A673 (cell line): ENCODE data around the gene SPACA4. TPM values are rescaled to one million over a fixed set of nuclear protein-coding genes. Genes with fewer than 3 reads are reported as not detected.

Experiments used
- BruUV-seq: library from RNA; stranded (reverse); fragments of 400-500 nt; replicated peaks from 2 replicates; lab custom pipeline; 2021; lab: Mats Ljungman, UMichigan
- CTCF ChIA-PET: fragments of 300-600 bp; sonication (Branson Sonifier 250); formaldehyde crosslinking; loops from one replicate; lab custom pipeline; 2022; ENCODE audit warnings: antibody characterized with exemption; lab: Charles Lee
- POLR2A ChIA-PET: fragments of 300-600 bp; sonication (Branson Sonifier 250); formaldehyde crosslinking; loops from one replicate; lab custom pipeline; 2022; ENCODE audit warnings: antibody characterized with exemption; ENCODE audit not compliant: low non-redundant PET; lab: Charles Lee
- DNase-seq: peaks from one replicate; pipeline ENCODE4 v3.0.0-alpha.2; 2015; ENCODE audit warnings: low spot score
- H3K27ac ChIP-seq: fragments of 200-600 bp; sonication (generic); 2 replicates; pipeline ENCODE4 v1.5.1; 2016; ENCODE audit warnings: mixed run types, low read depth, mild to moderate bottlenecking, mixed read lengths, antibody characterized with exemption, low read length; ENCODE audit not compliant: poor library complexity, severe bottlenecking
- H3K27me3 ChIP-seq: fragments of 200-600 bp; sonication (generic); replicated peaks from 2 replicates; pipeline ENCODE4 v1.6.1; 2017; ENCODE audit warnings: mixed run types, low read depth, mild to moderate bottlenecking, mixed read lengths, antibody characterized with exemption, low read length; ENCODE audit not compliant: insufficient read depth, poor library complexity
- H3K36me3 ChIP-seq: fragments of 200-600 bp; sonication (generic); 2 replicates; pipeline ENCODE4 v1.6.1; 2016; ENCODE audit warnings: mixed run types, mild to moderate bottlenecking, mixed read lengths, antibody characterized with exemption, low read length; ENCODE audit not compliant: insufficient read depth, poor library complexity, severe bottlenecking
- H3K4me1 ChIP-seq: fragments of 200-600 bp; sonication (generic); 2 replicates; pipeline ENCODE4 v1.6.1; 2017; ENCODE audit warnings: mixed run types, mild to moderate bottlenecking, mixed read lengths, antibody characterized with exemption, low read length; ENCODE audit not compliant: insufficient read depth, poor library complexity, severe bottlenecking
- H3K4me3 ChIP-seq: fragments of 200-600 bp; sonication (generic); 2 replicates; pipeline ENCODE4 v1.5.1; 2016; ENCODE audit warnings: low read depth, mixed run types, mild to moderate bottlenecking, mixed read lengths, low read length; ENCODE audit not compliant: poor library complexity, severe bottlenecking
- H3K9me3 ChIP-seq: fragments of 200-600 bp; sonication (generic); 2 replicates; pipeline ENCODE4 v1.6.1; 2016; ENCODE audit warnings: mixed run types, low read depth, mild to moderate bottlenecking, mixed read lengths, antibody characterized with exemption, low read length; ENCODE audit not compliant: poor library complexity, severe bottlenecking
- EZH2 ChIP-seq: fragments of 200-600 bp; sonication (generic); IDR thresholded peaks from 2 replicates; pipeline ENCODE4 v1.6.1; 2017; ENCODE audit warnings: borderline replicate concordance, low read depth, mild to moderate bottlenecking, mixed read lengths, antibody characterized with exemption, low read length; ENCODE audit not compliant: poor library complexity, severe bottlenecking
- intact Hi-C: fragments of 100-400 bp; cut with micrococcal nuclease; formaldehyde crosslinking; loops from one replicate; pipeline ENCODE4 v1.10.0; 2022; ENCODE audit not compliant: unreplicated experiment
- total RNA-seq: library from RNA; stranded (reverse); gene quantifications from 2 replicates; pipeline ENCODE4 v1.2.3, GENCODE V29; 2021
- TF ChIP-seq, protein P1 (sequence below): fragments of 300-800, 200-600 bp; sonication (generic); conservative IDR thresholded peaks from 2 replicates; pipeline ENCODE4 v1.5.1; 2017; ENCODE audit warnings: low read depth, mild to moderate bottlenecking, antibody characterized with exemption, low read length, moderate library complexity, mixed read lengths

Gene SPACA4
- total RNA-seq, 1 experiment from 2014 or later: not detected

DNA sequence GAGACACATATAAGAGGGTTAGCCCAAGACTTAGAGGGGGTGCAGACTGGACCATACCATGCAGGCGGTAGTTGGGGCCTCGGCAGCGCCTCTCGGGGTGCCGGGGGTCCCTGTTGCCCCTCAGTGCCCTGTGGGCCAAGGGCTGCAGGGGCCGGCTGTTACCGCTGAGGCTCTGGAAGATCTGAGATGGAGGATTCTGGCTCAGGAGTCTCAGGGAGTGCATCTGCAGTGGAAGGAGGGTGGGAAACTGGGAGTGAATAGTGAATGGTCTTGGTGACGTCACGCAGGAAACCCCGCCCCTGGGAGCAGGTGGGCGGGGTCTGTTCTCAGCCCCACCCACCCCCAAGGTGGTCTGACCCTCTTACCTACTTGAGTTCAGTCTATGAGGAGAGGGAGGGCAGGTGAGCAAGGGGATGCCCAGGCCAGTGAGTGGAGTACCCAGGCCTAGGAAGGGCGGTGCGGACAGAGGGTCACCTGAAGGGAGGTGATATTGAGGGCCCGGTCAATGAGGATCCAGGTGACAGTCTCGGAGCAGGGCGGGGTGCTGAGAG, 32.4 kb downstream of the SPACA4 start:
- Histone ChIP-seq H3K36me3 (no peaks in the 10 kb centered on the region), H3K4me3 (no peak overlapping the region), H3K27ac (peak overlapping the region; percentile 94), H3K27me3 (no peaks in the 10 kb centered on the region), H3K9me3 (no peaks in the 10 kb centered on the region), H3K4me1 (peaks cover 20% of the 10 kb centered on the region)
- intact Hi-C loops: no loop called here
- no TSS peak for BruUV-seq
- ChIA-PET POLR2A (no interaction called here), CTCF (no interaction called here)
- no peak for DNase-seq
- no peak for TF ChIP-seq EZH2

DNA sequence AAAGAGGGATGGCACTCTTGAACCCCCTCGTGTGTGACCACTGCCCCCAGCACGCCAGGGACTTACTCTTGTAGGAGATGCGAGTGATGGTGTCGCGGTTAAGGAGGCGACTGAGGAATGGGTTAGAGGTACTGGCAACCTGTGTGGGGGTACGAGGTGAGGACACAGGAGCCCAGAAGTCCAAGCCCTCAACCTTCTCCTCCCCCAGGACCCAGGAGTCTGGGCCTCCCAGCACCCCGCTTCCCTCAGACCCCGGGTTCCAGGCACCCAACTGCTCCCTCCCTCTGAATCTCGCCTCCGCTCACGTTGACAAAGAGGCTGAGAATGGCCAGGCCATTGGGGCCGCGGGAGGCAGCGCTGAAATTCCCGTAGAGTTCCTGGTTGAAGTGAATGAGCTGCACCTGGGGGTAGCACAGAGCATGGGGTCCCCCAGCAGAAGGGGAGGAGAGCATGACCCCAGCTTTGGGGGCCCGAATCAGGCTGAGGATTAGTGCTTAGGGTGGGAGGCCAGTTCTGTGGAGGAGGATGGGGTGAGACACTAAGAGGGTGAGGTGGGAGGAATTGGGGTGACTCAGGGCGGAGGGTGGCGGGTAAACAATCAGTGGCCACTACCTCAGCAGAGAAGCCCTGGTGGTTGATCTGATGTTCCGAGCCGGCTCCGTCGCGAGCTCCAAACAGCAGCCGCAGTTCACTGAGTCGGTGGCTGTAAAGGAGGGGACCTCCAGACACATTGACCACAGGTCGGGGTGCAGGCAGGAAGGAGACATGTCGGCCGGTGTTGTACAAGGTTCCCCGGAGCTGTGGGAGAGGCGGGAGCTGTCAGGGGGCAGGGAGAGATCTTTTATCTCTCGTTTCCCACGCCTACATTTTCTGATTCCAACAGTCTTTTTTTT, 33.2 kb downstream of the SPACA4 start:
- intact Hi-C loops: loop anchor here (10.0 kb wide), 1 partner anchor 325 kb away; the partner anchor contains the start of gene FTL
- POLR2A ChIA-PET: interaction anchor here (0.5 kb wide), 1 partner anchor 11 kb away, joined by 4 read pairs; no protein-coding TSS in a partner anchor

DNA sequence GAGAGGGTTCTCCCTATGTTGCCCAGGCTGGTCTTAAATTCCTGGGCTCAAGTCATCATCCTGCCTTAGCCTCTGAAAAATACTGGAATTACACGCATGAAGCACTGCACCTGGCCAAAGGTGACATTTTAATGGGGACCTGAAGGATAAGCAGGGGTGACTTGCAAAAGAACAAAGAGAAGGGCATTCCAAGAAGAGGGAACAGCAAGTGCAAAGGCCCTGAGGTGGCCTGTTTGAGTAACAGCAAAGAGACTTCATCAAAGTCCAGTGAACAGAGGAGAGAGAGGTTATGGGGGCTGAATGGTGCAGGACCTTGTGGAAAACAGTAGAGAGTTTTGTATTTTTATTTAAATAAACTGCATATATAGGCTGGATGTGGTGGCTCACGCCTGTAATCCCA, 35.3 kb downstream of the SPACA4 start:
- Histone ChIP-seq H3K9me3 (no peaks in the 10 kb centered on the region), H3K27me3 (no peaks in the 10 kb centered on the region), H3K4me3 (no peak overlapping the region), H3K4me1 (peaks cover 29% of the 10 kb centered on the region), H3K36me3 (no peaks in the 10 kb centered on the region), H3K27ac (no peak overlapping the region)
- no peak for TF ChIP-seq EZH2
- TF ChIP-seq, protein P1, sequence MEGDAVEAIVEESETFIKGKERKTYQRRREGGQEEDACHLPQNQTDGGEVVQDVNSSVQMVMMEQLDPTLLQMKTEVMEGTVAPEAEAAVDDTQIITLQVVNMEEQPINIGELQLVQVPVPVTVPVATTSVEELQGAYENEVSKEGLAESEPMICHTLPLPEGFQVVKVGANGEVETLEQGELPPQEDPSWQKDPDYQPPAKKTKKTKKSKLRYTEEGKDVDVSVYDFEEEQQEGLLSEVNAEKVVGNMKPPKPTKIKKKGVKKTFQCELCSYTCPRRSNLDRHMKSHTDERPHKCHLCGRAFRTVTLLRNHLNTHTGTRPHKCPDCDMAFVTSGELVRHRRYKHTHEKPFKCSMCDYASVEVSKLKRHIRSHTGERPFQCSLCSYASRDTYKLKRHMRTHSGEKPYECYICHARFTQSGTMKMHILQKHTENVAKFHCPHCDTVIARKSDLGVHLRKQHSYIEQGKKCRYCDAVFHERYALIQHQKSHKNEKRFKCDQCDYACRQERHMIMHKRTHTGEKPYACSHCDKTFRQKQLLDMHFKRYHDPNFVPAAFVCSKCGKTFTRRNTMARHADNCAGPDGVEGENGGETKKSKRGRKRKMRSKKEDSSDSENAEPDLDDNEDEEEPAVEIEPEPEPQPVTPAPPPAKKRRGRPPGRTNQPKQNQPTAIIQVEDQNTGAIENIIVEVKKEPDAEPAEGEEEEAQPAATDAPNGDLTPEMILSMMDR: no peak
- CTCF ChIA-PET: no interaction called here
- intact Hi-C loops: loop anchor here (10.0 kb wide), 1 partner anchor 323 kb away; the partner anchor contains the start of gene FTL
- no peak for DNase-seq
- POLR2A ChIA-PET: no interaction called here
- no TSS peak for BruUV-seq

More for the DNA sequence above, 33.2 kb downstream of the SPACA4 start:
- Histone ChIP-seq H3K27ac (peak overlapping the region; percentile 53), H3K9me3 (no peaks in the 10 kb centered on the region), H3K4me3 (no peak overlapping the region), H3K4me1 (peaks cover 22% of the 10 kb centered on the region), H3K27me3 (no peaks in the 10 kb centered on the region), H3K36me3 (no peaks in the 10 kb centered on the region)
- BruUV-seq: no TSS peak
- no peak for DNase-seq
- CTCF ChIA-PET: interaction anchor here (0.7 kb wide), 1 partner anchor 17 kb away, joined by 9 read pairs; no protein-coding TSS in a partner anchor
- TF ChIP-seq EZH2: no peak
- TF ChIP-seq, protein P1: no peak
